ENCODE results near the gene P3H2.

The P3H2 gene

DNA sequence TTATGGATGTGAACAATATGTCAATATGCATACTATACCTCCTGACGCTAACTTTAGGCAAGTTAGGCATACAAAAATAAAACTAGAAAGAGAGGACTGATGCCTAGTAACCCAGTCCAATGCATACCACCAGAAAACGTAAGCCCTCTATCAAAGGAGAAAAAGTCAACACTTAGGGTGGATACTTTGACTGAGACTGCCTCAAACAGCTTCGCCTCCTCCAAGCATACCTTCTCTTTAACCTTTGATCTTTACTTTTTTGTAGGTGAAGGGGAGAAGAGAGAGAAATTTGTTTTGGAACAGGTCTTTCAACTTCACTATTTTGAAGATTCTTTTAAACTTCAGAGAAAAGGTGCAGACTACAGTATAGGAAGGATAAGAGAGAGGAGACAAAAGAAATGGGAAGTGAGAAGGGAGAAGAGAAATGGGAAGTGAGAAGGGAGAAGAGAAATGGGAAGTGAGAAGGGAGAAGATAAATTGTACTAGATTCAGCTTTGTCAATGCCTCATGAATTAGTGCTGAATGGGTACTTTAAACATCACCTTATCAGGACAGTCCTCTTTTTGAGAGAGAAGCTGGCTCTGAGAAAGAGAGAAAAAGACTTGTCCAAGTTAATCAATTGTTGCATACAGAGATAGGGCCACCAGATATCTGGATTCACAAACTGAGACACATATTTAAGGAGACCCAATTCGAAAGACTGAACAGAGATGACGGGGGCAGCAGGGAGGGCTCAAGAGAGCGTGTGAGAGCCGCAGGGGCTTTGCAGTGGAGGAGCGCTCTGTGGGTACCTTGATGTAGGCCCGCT lies 1.0 kb downstream of the P3H2 start:
- TF ChIP-seq CTCF (IDR thresholded peaks at IDR 0.05), result no peak

- TF ChIP-seq CTCF (IDR thresholded peaks at IDR 0.05), result no peak
Measured at GRCh38 chr3:190118438-190118837, 2.3 kb downstream of the P3H2 start.

DNA sequence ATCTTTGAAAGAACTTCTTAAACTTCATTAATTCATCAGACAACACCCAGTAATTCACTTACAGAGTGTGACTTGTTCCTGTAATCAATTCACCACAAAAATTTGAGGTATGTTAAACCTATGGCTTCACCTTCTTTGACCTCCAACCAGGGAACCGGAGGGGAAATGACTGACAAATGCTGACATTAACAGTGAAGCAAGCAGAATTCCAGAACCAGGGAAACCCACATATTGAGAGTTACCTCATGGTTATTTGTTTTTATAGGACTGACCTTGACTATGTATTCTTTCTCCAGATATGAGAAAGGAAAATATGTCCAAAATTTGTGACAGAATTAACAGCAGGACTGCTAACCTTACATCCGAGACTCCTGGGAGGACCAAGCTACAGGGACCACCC lies 2.7 kb downstream of the P3H2 start:
- no peak for TF ChIP-seq CTCF (IDR thresholded peaks at IDR 0.05)

- TF ChIP-seq CTCF (IDR thresholded peaks at IDR 0.05), result no peak
Measured at GRCh38 chr3:190116551-190117067, 4.1 kb downstream of the P3H2 start.

DNA sequence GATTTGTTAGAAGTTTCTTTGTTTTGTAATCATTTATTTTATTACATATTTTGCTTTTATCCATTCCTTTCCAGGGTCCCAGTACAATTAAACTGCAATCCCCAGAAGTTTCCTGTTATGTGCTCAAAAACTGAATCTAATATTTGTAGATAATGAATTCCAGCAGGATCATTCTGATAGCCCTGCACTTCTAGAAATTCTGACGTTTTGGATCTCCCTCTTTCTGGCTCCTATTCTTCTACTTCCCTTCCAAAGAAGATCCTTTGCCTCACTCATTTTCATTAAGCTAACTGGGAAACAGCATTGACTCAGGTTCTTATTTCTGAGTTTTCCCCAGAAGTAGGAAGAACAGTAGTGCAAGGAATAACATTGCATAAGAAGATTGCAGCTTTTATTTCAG lies 9.9 kb downstream of the P3H2 start:
- TF ChIP-seq CTCF (IDR thresholded peaks at IDR 0.05), result no peak

DNA sequence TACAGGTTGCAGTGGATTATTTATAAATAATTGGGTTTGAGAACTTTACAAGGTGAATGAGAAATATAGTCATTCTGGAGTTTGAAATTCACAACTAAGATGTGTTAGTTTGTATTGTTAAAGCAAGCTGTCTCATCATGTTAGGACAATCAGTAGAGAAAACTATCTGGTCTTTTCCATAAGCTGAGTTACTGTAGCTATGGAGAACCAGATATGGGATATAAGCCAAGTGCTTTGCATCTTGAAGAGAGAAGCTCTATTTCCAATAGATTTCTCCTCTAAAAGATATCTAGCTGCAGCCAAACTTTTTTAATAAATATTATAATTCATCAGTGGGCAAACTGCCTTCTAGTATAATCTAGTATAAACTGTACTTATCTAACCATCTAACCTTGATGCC lies 11.3 kb downstream of the P3H2 start:
- TF ChIP-seq CTCF (IDR thresholded peaks at IDR 0.05), result no peak

DNA sequence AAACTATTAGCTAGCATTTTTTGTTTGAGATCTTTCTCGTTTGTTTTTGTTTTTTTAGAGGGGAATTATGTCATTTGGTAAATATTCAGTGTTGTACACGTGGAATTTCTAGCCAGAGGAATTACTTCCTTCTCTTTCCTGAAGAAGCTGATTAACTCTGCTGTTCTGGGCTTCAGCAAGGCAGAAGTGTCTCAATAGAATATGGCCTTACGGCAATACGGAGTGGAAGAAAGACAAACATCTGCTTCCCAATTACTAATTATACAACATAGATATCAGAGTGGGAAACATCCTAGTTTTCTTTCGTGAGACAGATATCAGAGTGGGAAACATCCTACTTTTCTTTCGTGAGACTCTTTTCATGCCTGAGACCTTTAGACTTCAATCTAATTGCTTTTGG lies 11.9 kb downstream of the P3H2 start:
- TF ChIP-seq CTCF (IDR thresholded peaks at IDR 0.05), result no peak

Data from LNCAP (cell line).